Activated naive CD8-positive, alpha-beta T cell treated with anti-CD3 and anti-CD28 coated beads, Interleukin-2, amount 10 ng/mL, durations not matched to agents 7 days and 5 days (primary cell): ENCODE results near the gene CDS2. TPM values are rescaled to one million over a fixed set of nuclear protein-coding genes. Genes with fewer than 3 reads are reported as not detected.
A peak's percentile ranks its signal among the peaks of the same experiment; 100 is the strongest.

Experiments
- ATAC-seq: fragments of 150-1000 bp; cut with Tn5 transposase; one replicate; pipeline ENCODE4 v1.10.0; 2021; ENCODE audit warnings: low read depth, moderate library complexity
- POLR2A ChIA-PET: fragments of 350-600 bp; sonication (Branson Sonifier 250); formaldehyde crosslinking; loops from one replicate; lab custom pipeline; 2021; ENCODE audit warnings: antibody characterized with exemption; lab: Charles Lee
- DNase-seq: peaks from one replicate; pipeline ENCODE4 v3.0.0; 2021
- H3K27ac Mint-ChIP-seq: one replicate; pipeline ENCODE4 v1.8.0; 2022; ENCODE audit warnings: mild to moderate bottlenecking, mixed read lengths
- H3K27me3 Mint-ChIP-seq: one replicate; pipeline ENCODE4 v1.8.0; 2022; ENCODE audit warnings: mild to moderate bottlenecking, moderate library complexity, mixed read lengths
- H3K36me3 Mint-ChIP-seq: one replicate; pipeline ENCODE4 v1.8.0; 2021; ENCODE audit warnings: mild to moderate bottlenecking, mixed read lengths
- H3K4me1 Mint-ChIP-seq: one replicate; pipeline ENCODE4 v1.8.0; 2021; ENCODE audit warnings: mixed read lengths
- H3K4me3 Mint-ChIP-seq: one replicate; pipeline ENCODE4 v1.8.0; 2022; ENCODE audit warnings: mild to moderate bottlenecking, moderate library complexity, mixed read lengths
- H3K9me3 Mint-ChIP-seq: one replicate; pipeline ENCODE4 v1.8.0; 2021; ENCODE audit warnings: mixed read lengths
- total RNA-seq, 2 experiments: library from RNA; stranded (reverse); gene quantifications; one replicate each; pipeline ENCODE4 v1.2.3, GENCODE V29; 2021

CDS2 gene
- total RNA-seq, 2 experiments from 2014 or later, result 59.1 to 59.2 TPM

GRCh38 chr20:5220321-5221060 is 93.7 kb downstream of the CDS2 start:
- no peak for ATAC-seq
- Mint-ChIP-seq H3K4me3 (no peak overlapping the region), H3K36me3 (peaks cover 3% of the 10 kb centered on the region), H3K9me3 (no peaks in the 10 kb centered on the region), H3K27me3 (peaks cover 4% of the 10 kb centered on the region), H3K4me1 (peaks cover 3% of the 10 kb centered on the region), H3K27ac (peak overlapping the region; percentile 47)
- DNase-seq, result no peak
- POLR2A ChIA-PET, result no interaction called here

- Mint-ChIP-seq H3K27ac (no peak overlapping the region), H3K4me3 (no peak overlapping the region), H3K27me3 (peaks cover 4% of the 10 kb centered on the region), H3K36me3 (peaks cover 3% of the 10 kb centered on the region), H3K9me3 (no peaks in the 10 kb centered on the region), H3K4me1 (peaks cover 3% of the 10 kb centered on the region)
- ATAC-seq, result no peak
- POLR2A ChIA-PET, result no interaction called here
- no peak for DNase-seq
Measured at GRCh38 chr20:5221061-5221430, 94.2 kb downstream of the CDS2 start.

- Mint-ChIP-seq H3K27me3 (peaks cover 4% of the 10 kb centered on the region), H3K36me3 (no peaks in the 10 kb centered on the region), H3K27ac (no peak overlapping the region), H3K9me3 (no peaks in the 10 kb centered on the region), H3K4me3 (no peak overlapping the region), H3K4me1 (peaks cover 3% of the 10 kb centered on the region)
- DNase-seq (peak; percentile 46), ATAC-seq (peak; percentile 69)
- POLR2A ChIA-PET, result no interaction called here
Measured at GRCh38 chr20:5222919-5223634, 96.3 kb downstream of the CDS2 start.

GRCh38 chr20:5230544-5230943 is 103.7 kb downstream of the CDS2 start:
- Mint-ChIP-seq H3K27me3 (peaks cover 15% of the 10 kb centered on the region), H3K36me3 (no peaks in the 10 kb centered on the region), H3K4me3 (no peak overlapping the region), H3K9me3 (no peaks in the 10 kb centered on the region), H3K4me1 (peaks cover 2% of the 10 kb centered on the region), H3K27ac (no peak overlapping the region)
- POLR2A ChIA-PET, result no interaction called here
- DNase-seq (no peak), ATAC-seq (no peak)

DNA sequence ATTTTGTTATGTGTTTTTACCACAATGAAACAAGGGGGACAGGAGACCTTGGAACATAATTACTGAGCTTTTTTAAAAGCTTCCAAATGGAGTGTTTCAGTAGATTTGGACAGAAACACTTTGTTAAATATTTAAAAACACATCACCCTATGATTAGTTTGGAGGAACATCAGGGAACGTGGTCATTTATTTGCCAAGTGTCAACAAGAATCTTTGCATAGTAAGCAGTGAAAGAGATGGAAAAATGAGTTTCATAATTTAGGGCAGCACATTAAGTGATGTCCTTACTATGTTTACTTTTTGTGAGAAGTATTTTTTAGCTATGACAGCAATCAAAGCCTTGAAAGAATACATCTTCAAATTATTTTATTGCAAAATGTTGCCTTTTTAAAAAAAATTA is 107.3 kb downstream of the CDS2 start:
- no peak for DNase-seq
- Mint-ChIP-seq H3K9me3 (no peaks in the 10 kb centered on the region), H3K27ac (no peak overlapping the region), H3K36me3 (no peaks in the 10 kb centered on the region), H3K4me1 (peaks cover 2% of the 10 kb centered on the region), H3K4me3 (no peak overlapping the region), H3K27me3 (peaks cover 36% of the 10 kb centered on the region)
- POLR2A ChIA-PET, result no interaction called here
- ATAC-seq, result no peak

GRCh38 chr20:5234978-5235377 is 108.2 kb downstream of the CDS2 start:
- Mint-ChIP-seq H3K27me3 (peaks cover 38% of the 10 kb centered on the region), H3K36me3 (no peaks in the 10 kb centered on the region), H3K4me3 (no peak overlapping the region), H3K9me3 (no peaks in the 10 kb centered on the region), H3K4me1 (no peaks in the 10 kb centered on the region), H3K27ac (no peak overlapping the region)
- POLR2A ChIA-PET, result no interaction called here
- no peak for DNase-seq
- ATAC-seq, result no peak

Other genes starting within 250 kb of the CDS2 start
- 10 to 100 TPM; 18.6 to 20.3 TPM for gene SLC23A2, start 125.5 kb upstream of the CDS2 start, total RNA-seq
- gene TMEM230, start 13.9 kb upstream of the CDS2 start, total RNA-seq, result 10 to 100 TPM; 69.9 to 71.7 TPM
- gene PCNA, start 7.0 kb upstream of the CDS2 start, total RNA-seq, result 100 to 1,000 TPM; 393 to 421 TPM
- not detected for gene PROKR2, start 189.9 kb downstream of the CDS2 start, total RNA-seq